NT2/D1 (cell line): ENCODE results near the gene SFR1.

ENCODE experiments used
- SUZ12 ChIP-seq: IDR thresholded peaks from 2 replicates; pipeline ENCODE4 v1.6.1; 2011; ENCODE audit not compliant: insufficient read length, insufficient read depth; ENCODE audit errors: extremely low read depth
- YY1 ChIP-seq: IDR thresholded peaks from 2 replicates; pipeline ENCODE4 v1.6.1; 2011; ENCODE audit not compliant: insufficient read length, insufficient read depth

DNA sequence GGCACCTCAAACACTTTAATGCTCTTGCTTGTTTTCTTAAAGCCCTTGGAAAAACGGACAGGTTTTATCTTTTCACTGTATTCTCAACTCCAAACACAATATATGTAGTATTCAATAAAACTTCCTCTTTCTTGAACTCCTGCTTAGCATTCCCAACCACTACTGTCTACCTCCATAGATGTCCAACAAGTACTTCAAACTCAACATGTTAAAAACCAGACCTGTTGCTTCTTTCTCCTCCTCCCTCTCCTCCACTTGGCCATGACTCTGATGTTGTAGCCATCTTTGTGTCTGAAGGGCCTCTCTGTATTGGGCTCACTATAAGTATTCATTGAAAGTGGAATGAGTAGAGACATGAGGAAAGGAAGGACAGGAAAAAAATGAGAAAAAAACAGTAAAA lies 20.1 kb upstream of the SFR1 start:
- no peak for TF ChIP-seq YY1
- TF ChIP-seq SUZ12: no peak
